DOHH2 (cell line): ENCODE data around the gene CYTH3.

Experiments used
- H3F3A ChIP-seq: fragments of 200-600 bp; sonication (generic), shearing (Covaris generic); 2 replicates; pipeline ENCODE4 v1.6.0; 2016; ENCODE audit warnings: antibody characterized with exemption, mild to moderate bottlenecking; ENCODE audit not compliant: control insufficient read depth, insufficient read depth
- H3K27ac ChIP-seq: fragments of 200-600 bp; sonication (generic); 2 replicates; pipeline ENCODE4 v1.5.1; 2014; ENCODE audit warnings: low read depth, mild to moderate bottlenecking, low read length, moderate library complexity
- H3K27me3 ChIP-seq: fragments of 200-600 bp; sonication (generic); 2 replicates; pipeline ENCODE4 v1.6.1; 2014; ENCODE audit warnings: mild to moderate bottlenecking, low read length, mixed read lengths; ENCODE audit not compliant: control insufficient read depth
- H3K36me3 ChIP-seq: fragments of 200-600 bp; sonication (generic); 2 replicates; pipeline ENCODE4 v1.6.1; 2014; ENCODE audit warnings: mild to moderate bottlenecking, low read length, moderate library complexity, mixed read lengths; ENCODE audit not compliant: control insufficient read depth
- H3K4me1 ChIP-seq: fragments of 200-600 bp; sonication (generic); 2 replicates; pipeline ENCODE4 v1.6.1; 2014; ENCODE audit warnings: mild to moderate bottlenecking, low read length, mixed read lengths; ENCODE audit not compliant: control insufficient read depth
- H3K4me2 ChIP-seq: fragments of 200-600 bp; sonication (generic); 2 replicates; pipeline ENCODE4 v1.6.0; 2014; ENCODE audit warnings: mild to moderate bottlenecking, low read length, moderate library complexity
- H3K4me3 ChIP-seq: fragments of 200-600 bp; sonication (generic); 2 replicates; pipeline ENCODE4 v1.5.1; 2014; ENCODE audit warnings: mild to moderate bottlenecking, low read length, mixed read lengths
- H3K79me2 ChIP-seq: fragments of 200-600 bp; sonication (generic); 2 replicates; pipeline ENCODE4 v1.6.1; 2014; ENCODE audit warnings: mild to moderate bottlenecking, low read length, mixed read lengths; ENCODE audit not compliant: control insufficient read depth
- H3K9me2 ChIP-seq: fragments of 200-600 bp; sonication (generic); replicated peaks from 2 replicates; pipeline ENCODE4 v1.6.1; 2014; ENCODE audit warnings: mild to moderate bottlenecking, low read length, mixed read lengths; ENCODE audit not compliant: control insufficient read depth
- H3K9me3 ChIP-seq: fragments of 200-600 bp; sonication (generic); 2 replicates; pipeline ENCODE4 v1.6.1; 2014; ENCODE audit warnings: antibody characterized with exemption, low read length, mixed read lengths; ENCODE audit not compliant: control insufficient read depth, insufficient read depth
- H4K20me1 ChIP-seq: fragments of 200-600 bp; sonication (generic); 2 replicates; pipeline ENCODE4 v1.6.0; 2014; ENCODE audit warnings: low read depth, mild to moderate bottlenecking, antibody characterized with exemption, low read length, moderate library complexity; ENCODE audit not compliant: control insufficient read depth, insufficient read depth
- CTCF ChIP-seq: fragments of 200-600 bp; sonication (generic); IDR thresholded peaks from one replicate; pipeline ENCODE4 v1.5.1; 2014; ENCODE audit warnings: antibody characterized with exemption, mild to moderate bottlenecking, low read depth, low read length; ENCODE audit not compliant: poor library complexity, severe bottlenecking
- EZH2phosphoT487 ChIP-seq: fragments of 200-600 bp; sonication (generic); IDR thresholded peaks from 2 replicates; pipeline ENCODE4 v1.6.1; 2017; ENCODE audit warnings: borderline replicate concordance, mild to moderate bottlenecking, antibody characterized with exemption, low read length, moderate library complexity, mixed read lengths

The CYTH3 gene

GRCh38 chr7:6158424-6159096, 113.9 kb downstream of the CYTH3 start:
- Histone ChIP-seq H4K20me1 (peaks cover 24% of the 10 kb centered on the region), H3K27me3 (no peaks in the 10 kb centered on the region), H3F3A (peaks cover 15% of the 10 kb centered on the region), H3K4me1 (peaks cover 12% of the 10 kb centered on the region), H3K36me3 (peaks cover 74% of the 10 kb centered on the region), H3K27ac (no peak overlapping the region), H3K9me2 (no peaks in the 10 kb centered on the region), H3K4me2 (no peak overlapping the region), H3K9me3 (no peaks in the 10 kb centered on the region), H3K79me2 (0 out of 2 replicates have a peak, but pooled peaks cover 2% of the 10 kb centered on the region), H3K4me3 (no peak overlapping the region)
- no peak for TF ChIP-seq CTCF
- TF ChIP-seq EZH2phosphoT487: no peak

- H3K27ac ChIP-seq: no peak overlapping the region
- H3K4me2 ChIP-seq: no peak overlapping the region
- no peaks in the 10 kb centered on the region for H3K9me2 ChIP-seq
- peaks cover 24% of the 10 kb centered on the region for H4K20me1 ChIP-seq
- TF ChIP-seq EZH2phosphoT487: no peak
- no peak for TF ChIP-seq CTCF
- 0 out of 2 replicates have a peak, but pooled peaks cover 2% of the 10 kb centered on the region for H3K79me2 ChIP-seq
- no peak overlapping the region for H3K4me3 ChIP-seq
- peaks cover 12% of the 10 kb centered on the region for H3K4me1 ChIP-seq
- H3F3A ChIP-seq: peaks cover 15% of the 10 kb centered on the region
- H3K36me3 ChIP-seq: peaks cover 78% of the 10 kb centered on the region
- no peaks in the 10 kb centered on the region for H3K9me3 ChIP-seq
- no peaks in the 10 kb centered on the region for H3K27me3 ChIP-seq
These were observed 114.6 kb downstream of the CYTH3 start for GRCh38 chr7:6157685-6158423.

- Histone ChIP-seq H3K36me3 (peaks cover 87% of the 10 kb centered on the region), H3K9me2 (no peaks in the 10 kb centered on the region), H3K27ac (no peak overlapping the region), H3K9me3 (no peaks in the 10 kb centered on the region), H3K4me2 (no peak overlapping the region), H3K4me1 (peaks cover 8% of the 10 kb centered on the region), H3K27me3 (no peaks in the 10 kb centered on the region), H3K79me2 (0 out of 2 replicates have a peak, but pooled peaks cover 2% of the 10 kb centered on the region), H3F3A (peaks cover 12% of the 10 kb centered on the region), H4K20me1 (peaks cover 17% of the 10 kb centered on the region), H3K4me3 (no peak overlapping the region)
- TF ChIP-seq CTCF: no peak
- TF ChIP-seq EZH2phosphoT487: no peak
These were observed 115.7 kb downstream of the CYTH3 start for GRCh38 chr7:6156734-6157133.
